Naive thymus-derived CD8-positive, alpha-beta T cell (primary cell): Measurements from ENCODE around the gene APOO. TPM values are rescaled to one million over a fixed set of nuclear protein-coding genes. Genes with fewer than 3 reads are reported as not detected.
"Not testable (repeated sequence)": the region's sequence is repeated elsewhere in the genome, so short reads cannot be mapped to it uniquely, and the experiment has no call there.

Experiments
- ATAC-seq, 2 donors: fragments of 150-1000 bp; cut with Tn5 transposase in 1 of 2; sonication (Bioruptor Pico), chemical (Tn5 transposase) in 1 of 2; 1 replicate in 1 of 2; 2 replicates in 1 of 2; pipeline ENCODE4 v1.10.0; 2021; ENCODE audit warnings: mild to moderate bottlenecking in 2 of 2, moderate library complexity in 2 of 2
- POLR2A ChIA-PET: fragments of 350-600 bp; sonication (Branson Sonifier 250); formaldehyde crosslinking; loops from one replicate; lab custom pipeline; 2021; ENCODE audit warnings: antibody characterized with exemption; lab: Charles Lee
- DNase-seq, 10 donors: peaks; one replicate each; pipeline versions ENCODE4 v3.0.0 to v3.0.0-alpha.2; 2020 to 2022
- H3K27ac Mint-ChIP-seq, 10 donors: one replicate each; pipeline ENCODE4 v1.8.0; 2020 to 2022; ENCODE audit warnings: mild to moderate bottlenecking in 10 of 10, mixed read lengths in 10 of 10, moderate library complexity in 4 of 10, inconsistent platforms in 1 of 10
- H3K27me3 Mint-ChIP-seq, 5 donors: one replicate each; pipeline ENCODE4 v1.8.0; 2021 to 2022; ENCODE audit warnings: mixed read lengths in 5 of 5
- H3K36me3 Mint-ChIP-seq, 3 donors: one replicate each; pipeline ENCODE4 v1.8.0; 2020 to 2022; ENCODE audit warnings: mixed read lengths in 3 of 3, mild to moderate bottlenecking in 2 of 3, inconsistent platforms in 1 of 3
- H3K4me1 Mint-ChIP-seq, 4 donors: one replicate each; pipeline ENCODE4 v1.8.0; 2021 to 2022; ENCODE audit warnings: mixed read lengths in 4 of 4
- H3K4me3 Mint-ChIP-seq, 10 donors: one replicate each; pipeline ENCODE4 v1.8.0; 2020 to 2022; ENCODE audit warnings: mild to moderate bottlenecking in 10 of 10, mixed read lengths in 10 of 10, moderate library complexity in 6 of 10, inconsistent platforms in 1 of 10
- H3K9me3 Mint-ChIP-seq, 9 donors: one replicate each; pipeline ENCODE4 v1.8.0; 2020 to 2022; ENCODE audit warnings: mixed read lengths in 9 of 9, mild to moderate bottlenecking in 3 of 9, inconsistent platforms in 1 of 9, moderate library complexity in 1 of 9
- polyA plus RNA-seq, 3 donors: library from polyadenylated mRNA; unstranded; fragments of 300-500 nt; fragmentation: Illumina TruSeq; gene quantifications; one replicate each; pipeline ENCODE4 v1.2.3, GENCODE V29; 2021
- total RNA-seq, 8 experiments: library from RNA in 2 of 8; stranded (reverse) in 2 of 8; gene quantifications; one replicate each; pipeline ENCODE4 v1.2.3 and lab custom pipeline; 2021 to 2026

The APOO gene
- total and polyA plus RNA-seq, 5 experiments from 2014 or later = 6.8 to 20.2 (median 15.9) TPM

DNA sequence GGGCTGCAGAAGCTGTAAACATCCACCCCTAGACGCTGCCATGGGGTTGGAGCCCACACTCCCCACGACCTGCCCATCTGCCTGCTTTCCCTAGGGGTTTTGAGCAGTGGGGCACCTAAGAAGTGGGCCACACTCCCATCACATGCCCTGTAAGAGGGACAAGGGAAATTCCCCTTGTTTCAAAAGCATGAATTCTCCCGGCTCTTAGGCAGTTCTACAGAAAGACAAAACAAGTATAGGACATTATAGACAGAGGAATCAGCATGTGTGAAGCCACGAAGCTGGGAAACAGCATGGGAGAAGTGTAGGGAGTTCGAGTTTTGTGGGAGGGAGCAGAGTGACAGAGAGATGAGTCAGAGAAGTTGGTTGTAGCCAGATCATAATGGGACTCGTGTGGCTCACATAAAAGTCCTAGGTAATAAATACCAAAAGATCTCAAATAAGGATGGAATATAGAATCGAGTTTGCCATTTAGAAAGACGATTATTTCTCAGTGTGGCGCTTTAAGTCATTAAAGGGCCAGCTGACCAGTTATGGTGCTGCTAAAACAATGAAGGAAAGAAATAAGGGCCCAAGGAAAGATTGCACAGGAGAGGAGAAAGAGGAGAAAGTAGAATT lies 23.9 kb downstream of the APOO start:
- POLR2A ChIA-PET = no interaction called here
- Mint-ChIP-seq H3K27me3 (no peaks in the 10 kb centered on the region), H3K9me3 (no peaks in the 10 kb centered on the region), H3K4me1 (peaks cover 0 to 4% (median 2%) of the 10 kb centered on the region in 4 donors), H3K4me3 (no peak overlapping the region), H3K27ac (peak overlapping the region in 1 of 10 donors; percentile 58), H3K36me3 (peaks cover 0 to 9% (median 0%) of the 10 kb centered on the region in 3 donors)
- ATAC-seq (no peak), DNase-seq (no peak)

DNA sequence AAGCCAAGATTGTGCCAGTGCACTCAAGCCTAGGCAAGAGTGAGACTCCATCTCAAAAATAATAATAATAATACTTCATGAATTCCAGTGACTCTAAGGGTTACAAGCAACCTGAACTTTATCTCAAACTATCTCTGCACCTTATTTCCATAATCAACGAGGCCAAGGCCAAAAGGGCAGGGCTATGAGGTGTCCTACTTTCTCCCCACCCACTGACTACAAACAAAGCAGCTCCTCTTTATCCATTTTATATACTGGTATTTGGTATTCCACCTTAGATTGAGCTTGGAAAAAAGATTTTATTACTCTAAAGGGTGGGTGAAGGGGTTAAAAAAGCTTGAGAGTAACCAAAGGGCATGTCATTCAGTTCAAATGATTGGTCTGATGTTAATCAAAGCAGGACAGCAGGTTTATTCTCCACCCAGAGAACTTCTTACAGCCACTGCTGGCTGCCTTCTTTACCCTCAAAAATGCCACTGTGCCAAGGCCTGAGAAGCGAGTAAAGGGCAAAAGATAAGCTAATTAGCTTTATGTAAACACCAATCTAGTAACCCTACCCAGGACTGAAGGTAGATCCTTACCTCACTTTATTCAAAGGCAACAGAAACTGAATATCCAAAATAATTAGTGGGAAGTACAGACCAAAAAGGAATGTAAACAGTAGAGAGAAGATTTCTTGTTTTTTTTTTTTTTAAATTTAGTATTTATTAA lies 28.2 kb downstream of the APOO start:
- no peak for ATAC-seq
- H3K27ac Mint-ChIP-seq = no peak overlapping the region

DNA sequence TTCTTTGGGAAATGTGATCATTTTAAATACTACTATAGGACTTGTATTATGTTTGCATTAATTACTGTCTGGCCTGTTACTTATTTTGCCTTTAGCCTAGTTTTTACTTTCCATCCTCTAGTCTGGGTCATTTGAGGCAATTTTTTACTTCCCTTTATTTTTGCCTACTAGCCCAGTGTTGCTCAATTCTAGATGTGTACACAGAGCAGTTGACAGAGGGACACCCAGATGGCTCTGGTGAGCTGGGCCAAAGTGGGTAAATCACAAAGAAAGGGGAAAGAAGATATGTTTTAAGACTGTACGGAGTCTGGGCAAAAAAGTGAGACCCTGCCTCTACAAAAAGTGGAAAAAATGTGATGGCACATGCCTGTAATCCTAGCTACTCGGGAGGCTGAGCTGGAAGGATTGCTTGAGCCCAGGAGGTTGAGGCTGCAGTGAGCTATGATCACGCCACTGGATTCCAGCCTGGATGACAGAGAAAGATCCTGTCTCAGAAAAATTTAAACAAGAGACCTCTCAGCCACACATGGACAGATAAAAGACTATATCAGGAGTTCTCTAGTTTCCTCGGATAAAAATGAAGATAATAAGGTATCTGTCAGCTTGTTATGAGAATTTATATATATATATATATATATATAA lies 35.7 kb downstream of the APOO start:
- no peaks in the 10 kb centered on the region for H3K27me3 Mint-ChIP-seq
- H3K36me3 Mint-ChIP-seq = peaks cover 0 to 35% (median 5%) of the 10 kb centered on the region in 3 donors
- peak overlapping the region in 1 of 10 donors; percentile 29 for H3K27ac Mint-ChIP-seq
- POLR2A ChIA-PET = no interaction called here
- H3K4me3 Mint-ChIP-seq = no peak overlapping the region
- DNase-seq (no peak), ATAC-seq (no peak)
- H3K9me3 Mint-ChIP-seq = no peaks in the 10 kb centered on the region
- H3K4me1 Mint-ChIP-seq = peaks cover 0 to 2% (median 0%) of the 10 kb centered on the region in 4 donors

More for the DNA sequence above, 28.2 kb downstream of the APOO start:
- POLR2A ChIA-PET = no interaction called here
- H3K4me3 Mint-ChIP-seq = no peak overlapping the region
- H3K27me3 Mint-ChIP-seq = no peaks in the 10 kb centered on the region
- H3K36me3 Mint-ChIP-seq = peaks cover 0 to 17% (median 0%) of the 10 kb centered on the region in 3 donors
- H3K9me3 Mint-ChIP-seq = no peaks in the 10 kb centered on the region
- no peak for DNase-seq
- H3K4me1 Mint-ChIP-seq = peaks cover 0 to 4% (median under 1%) of the 10 kb centered on the region in 4 donors

DNA sequence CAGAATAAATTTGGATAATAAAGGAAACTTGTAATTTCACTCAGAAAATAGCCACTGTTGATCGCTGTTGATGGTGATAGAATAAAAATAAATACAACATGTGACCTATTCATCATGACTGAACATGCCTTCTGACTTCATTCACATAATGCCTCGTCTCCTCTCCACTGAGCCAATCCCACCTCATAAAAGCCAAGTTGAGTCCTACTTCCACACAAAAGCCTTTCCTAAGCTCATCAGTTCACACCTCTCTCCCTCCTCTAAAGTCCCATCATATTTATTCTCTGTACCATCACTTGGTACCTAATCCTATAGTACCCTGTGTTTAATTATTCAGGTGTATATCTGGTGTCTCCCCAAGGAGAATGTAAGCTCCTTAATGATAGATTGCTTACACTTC lies 37.7 kb downstream of the APOO start:
- POLR2A ChIA-PET = no interaction called here
- no peak for ATAC-seq
- Mint-ChIP-seq H3K4me3 (no peak overlapping the region), H3K4me1 (peaks cover 0 to 2% (median 0%) of the 10 kb centered on the region in 4 donors), H3K9me3 (no peaks in the 10 kb centered on the region), H3K36me3 (peaks cover 2 to 37% (median 5%) of the 10 kb centered on the region in 3 donors), H3K27ac (no peak overlapping the region), H3K27me3 (no peaks in the 10 kb centered on the region)
- no peak for DNase-seq

DNA sequence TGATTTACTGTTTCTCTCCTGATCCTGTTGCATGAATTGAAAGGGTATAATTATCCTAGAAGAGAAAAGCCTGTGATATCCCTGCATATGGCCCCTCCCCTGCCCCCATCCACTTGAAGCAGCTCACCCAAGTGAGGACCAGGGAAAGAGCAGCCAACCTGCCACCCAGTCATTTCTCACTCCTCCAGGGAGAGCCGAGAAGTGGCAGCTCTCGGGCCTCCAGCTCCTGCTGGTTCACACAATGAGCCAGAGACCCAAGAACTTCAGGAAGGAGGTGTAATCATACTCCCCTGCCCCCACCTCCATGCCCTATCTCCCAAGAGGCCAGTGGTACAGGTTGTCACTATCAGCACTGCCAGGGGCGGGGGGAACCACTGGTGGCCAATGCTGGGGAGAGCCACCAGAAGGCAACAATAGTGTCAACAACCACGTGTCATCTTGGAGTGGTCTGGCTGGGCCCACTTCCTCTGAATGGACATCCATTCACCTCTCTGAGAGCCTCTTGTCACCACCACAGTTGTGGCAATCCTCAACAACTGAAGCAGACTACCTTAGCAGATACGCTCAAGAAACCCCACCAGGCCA lies 42.9 kb downstream of the APOO start:
- no peak for DNase-seq
- no peaks in the 10 kb centered on the region for H3K9me3 Mint-ChIP-seq
- no peak overlapping the region for H3K27ac Mint-ChIP-seq

DNA sequence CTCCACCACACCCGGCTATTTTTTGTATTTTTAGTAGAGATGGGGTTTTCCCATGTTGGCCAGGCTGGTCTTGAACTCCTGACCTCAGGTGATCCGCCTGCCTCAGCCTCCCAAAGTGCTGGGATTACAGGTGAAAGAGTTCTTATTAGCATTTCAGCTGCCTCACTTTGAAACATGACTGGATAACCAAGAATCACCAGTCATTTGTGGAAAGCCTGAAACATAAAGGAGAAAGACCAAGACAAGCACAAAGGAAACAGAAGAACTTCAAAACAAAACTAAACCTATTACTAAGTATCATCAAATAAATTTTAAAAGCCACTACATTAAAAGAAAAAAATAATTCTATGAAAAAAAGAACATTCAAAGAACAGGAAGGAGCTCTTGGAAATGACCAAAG lies 45.8 kb downstream of the APOO start:
- H3K9me3 Mint-ChIP-seq, H3K4me3 Mint-ChIP-seq, DNase-seq, POLR2A ChIA-PET, ATAC-seq, H3K27me3 Mint-ChIP-seq: not testable (repeated sequence)
- H3K27ac Mint-ChIP-seq = peak overlapping the region in 1 of 10 donors; percentile 24
- H3K4me1 Mint-ChIP-seq = peaks cover 0 to 16% (median 2%) of the 10 kb centered on the region in 4 donors
- H3K36me3 Mint-ChIP-seq = peaks cover 0 to 30% (median 2%) of the 10 kb centered on the region in 3 donors

More for the DNA sequence above, 42.9 kb downstream of the APOO start:
- no peaks in the 10 kb centered on the region for H3K27me3 Mint-ChIP-seq
- POLR2A ChIA-PET = no interaction called here
- no peak overlapping the region for H3K4me3 Mint-ChIP-seq
- ATAC-seq = no peak
- H3K4me1 Mint-ChIP-seq = peaks cover 0 to 16% (median 2%) of the 10 kb centered on the region in 4 donors
- peaks cover 0 to 24% (median 2%) of the 10 kb centered on the region in 3 donors for H3K36me3 Mint-ChIP-seq

DNA sequence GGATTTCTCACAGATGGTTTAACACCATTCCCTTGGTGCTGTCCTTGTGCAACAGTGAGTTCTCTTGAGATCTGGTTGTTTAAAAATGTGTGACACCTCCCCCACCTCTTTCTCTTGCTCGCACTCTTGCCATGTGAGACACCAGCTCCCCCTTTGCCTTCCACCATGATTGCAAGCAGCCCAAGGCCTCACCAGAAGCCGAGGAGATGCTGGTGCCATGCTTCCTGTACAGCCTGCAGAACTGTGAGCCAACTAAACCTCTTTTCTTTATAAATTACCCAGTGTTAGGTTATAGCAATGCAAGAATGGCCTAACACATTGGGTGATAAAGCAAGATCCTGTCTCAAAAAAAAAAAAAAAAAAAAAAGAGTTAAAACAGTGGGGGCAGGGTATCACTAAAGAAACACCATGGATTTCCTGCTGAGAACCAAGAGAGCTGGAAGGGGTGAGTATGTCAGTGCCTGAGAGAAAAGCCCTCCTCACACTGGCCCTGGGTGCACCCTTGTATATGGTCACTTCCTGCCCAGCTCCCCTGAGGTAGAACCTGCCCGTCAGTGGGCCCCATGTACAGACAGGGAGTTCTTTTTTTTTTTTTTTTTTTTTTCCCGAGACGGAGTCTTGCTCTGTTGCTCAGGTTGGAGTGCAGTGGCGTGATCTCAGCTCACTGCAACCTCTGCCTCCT lies 46.4 kb downstream of the APOO start:
- Mint-ChIP-seq H3K27ac (no peak overlapping the region), H3K4me1 (peaks cover 0 to 16% (median 2%) of the 10 kb centered on the region in 4 donors), H3K36me3 (peaks cover 0 to 34% (median 2%) of the 10 kb centered on the region in 3 donors), H3K9me3 (no peaks in the 10 kb centered on the region), H3K27me3 (no peaks in the 10 kb centered on the region), H3K4me3 (no peak overlapping the region)
- POLR2A ChIA-PET = interaction anchor here (0.7 kb wide), 1 partner anchor 43 kb away, joined by 6 read pairs; no protein-coding TSS in a partner anchor
- ATAC-seq (peak in 1 of 2 donors; percentile 70), DNase-seq (no peak)

DNA sequence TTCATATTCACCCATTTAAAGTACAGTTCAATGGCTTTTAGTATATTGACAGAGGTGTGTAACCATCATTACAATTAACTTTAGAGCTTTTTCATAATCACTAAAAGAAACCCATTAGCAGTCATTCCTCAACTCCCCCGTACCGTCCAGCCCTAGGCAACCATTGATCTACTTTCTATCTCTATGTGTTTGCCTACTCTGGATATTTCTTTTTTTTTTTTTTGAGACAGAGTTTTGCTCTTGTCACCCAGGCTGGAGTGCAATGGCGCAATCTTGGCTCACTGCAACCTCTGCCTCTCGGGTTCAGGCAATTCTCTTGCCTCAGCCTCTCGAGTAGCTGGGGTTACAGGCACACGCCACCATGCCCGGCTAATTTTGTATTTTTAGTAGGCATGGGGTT lies 48.5 kb downstream of the APOO start:
- POLR2A ChIA-PET, H3K27me3 Mint-ChIP-seq, DNase-seq, ATAC-seq, H3K27ac Mint-ChIP-seq, H3K4me3 Mint-ChIP-seq, H3K9me3 Mint-ChIP-seq: not testable (repeated sequence)
- H3K4me1 Mint-ChIP-seq = peaks cover 0 to 16% (median 2%) of the 10 kb centered on the region in 4 donors
- peaks cover 0 to 36% (median 0%) of the 10 kb centered on the region in 3 donors for H3K36me3 Mint-ChIP-seq

DNA sequence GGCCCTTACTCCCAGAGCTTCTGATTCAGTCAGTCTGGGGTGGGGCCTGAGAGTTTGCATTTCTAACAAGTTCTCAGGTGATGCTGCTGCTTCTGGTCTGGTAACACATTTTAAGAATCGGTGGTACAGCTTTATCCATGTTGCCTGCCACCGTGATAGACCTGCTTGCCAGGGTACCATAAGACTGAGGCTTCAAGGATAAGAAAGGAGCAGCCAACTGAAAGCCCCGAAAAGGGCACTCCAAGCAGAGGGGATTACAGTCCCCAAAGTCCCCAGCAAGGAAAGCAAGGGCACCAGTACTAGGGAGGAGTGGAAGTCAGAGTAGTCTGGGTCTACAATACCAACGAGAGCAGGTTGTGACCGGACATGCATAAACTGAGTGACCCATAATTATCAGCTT lies 49.8 kb downstream of the APOO start:
- ATAC-seq (no peak), DNase-seq (no peak)
- H3K4me1 Mint-ChIP-seq = peaks cover 0 to 11% (median under 1%) of the 10 kb centered on the region in 4 donors
- no peak overlapping the region for H3K27ac Mint-ChIP-seq
- no peaks in the 10 kb centered on the region for H3K27me3 Mint-ChIP-seq
- POLR2A ChIA-PET = no interaction called here
- H3K4me3 Mint-ChIP-seq = no peak overlapping the region
- no peaks in the 10 kb centered on the region for H3K9me3 Mint-ChIP-seq
- peaks cover 0 to 33% (median 0%) of the 10 kb centered on the region in 3 donors for H3K36me3 Mint-ChIP-seq

DNA sequence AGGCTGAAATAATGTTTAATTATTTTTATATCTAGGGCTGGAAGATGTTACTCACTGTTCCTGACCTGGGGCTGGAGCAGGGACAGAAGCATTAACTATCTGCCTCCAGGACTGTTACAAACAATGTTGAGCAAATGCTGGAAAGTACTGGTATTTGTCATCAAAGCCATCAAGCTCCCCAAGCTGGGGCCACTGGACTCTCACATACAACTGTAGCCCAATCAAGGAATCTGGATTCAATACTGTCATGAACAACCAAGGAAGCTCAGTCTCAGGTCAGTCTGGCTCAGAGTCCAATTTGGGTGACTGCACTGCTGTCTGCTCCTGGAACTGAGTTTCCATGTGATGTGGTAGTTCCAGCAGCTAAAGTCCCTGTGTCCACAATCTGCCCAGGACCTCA lies 50.4 kb downstream of the APOO start:
- peaks cover 0 to 11% (median 0%) of the 10 kb centered on the region in 4 donors for H3K4me1 Mint-ChIP-seq
- H3K27me3 Mint-ChIP-seq = no peaks in the 10 kb centered on the region
- DNase-seq (no peak), ATAC-seq (no peak)
- no peak overlapping the region for H3K27ac Mint-ChIP-seq
- no peaks in the 10 kb centered on the region for H3K9me3 Mint-ChIP-seq
- no peak overlapping the region for H3K4me3 Mint-ChIP-seq
- peaks cover 0 to 37% (median 0%) of the 10 kb centered on the region in 3 donors for H3K36me3 Mint-ChIP-seq
- POLR2A ChIA-PET = no interaction called here

DNA sequence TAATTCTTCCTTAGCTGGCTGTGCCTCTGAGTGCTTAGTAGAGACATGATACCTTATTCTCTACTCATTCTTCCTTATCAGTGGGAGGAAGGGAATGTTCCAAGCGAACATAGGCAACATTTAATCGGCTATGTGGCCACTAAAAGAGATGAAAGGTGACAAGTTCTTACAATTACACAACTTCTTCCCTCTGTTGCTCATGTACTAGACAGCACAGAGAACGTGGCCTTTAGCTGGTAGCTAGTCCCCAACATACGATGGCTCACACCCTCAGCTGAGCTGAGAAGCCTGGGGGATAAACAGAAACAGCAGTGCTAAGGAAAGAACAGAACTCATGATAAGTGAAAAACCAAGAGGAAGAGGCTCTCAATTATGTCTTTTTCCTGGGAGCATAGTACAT lies 52.2 kb downstream of the APOO start:
- POLR2A ChIA-PET = no interaction called here
- DNase-seq (no peak), ATAC-seq (no peak)
- Mint-ChIP-seq H3K36me3 (peaks cover 0 to 42% (median 0%) of the 10 kb centered on the region in 3 donors), H3K9me3 (no peaks in the 10 kb centered on the region), H3K4me3 (no peak overlapping the region), H3K27ac (no peak overlapping the region), H3K27me3 (no peaks in the 10 kb centered on the region), H3K4me1 (no peaks in the 10 kb centered on the region)

DNA sequence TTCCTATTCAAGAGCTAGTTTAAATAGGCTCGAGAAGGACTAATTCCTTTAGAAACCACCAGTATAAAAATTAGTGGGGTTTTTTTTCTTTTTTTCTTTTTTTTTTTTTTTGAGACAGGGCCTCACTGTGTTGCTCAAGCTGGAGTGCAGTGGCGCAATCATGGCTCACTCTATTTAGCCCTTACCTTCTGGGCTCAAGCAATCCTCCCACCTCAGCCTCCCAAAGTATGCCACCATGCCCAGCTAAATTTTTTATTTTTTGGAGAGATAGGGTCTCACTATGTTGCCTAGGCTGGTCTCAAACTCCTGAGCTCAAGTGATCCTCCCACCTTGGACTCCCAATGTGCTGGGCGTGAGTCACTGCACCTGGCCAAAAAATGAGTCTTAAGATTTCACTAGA lies 52.8 kb downstream of the APOO start:
- DNase-seq (no peak), ATAC-seq (no peak)
- no peaks in the 10 kb centered on the region for H3K9me3 Mint-ChIP-seq
- no peaks in the 10 kb centered on the region for H3K27me3 Mint-ChIP-seq
- no peak overlapping the region for H3K27ac Mint-ChIP-seq
- POLR2A ChIA-PET = no interaction called here
- H3K4me1 Mint-ChIP-seq = no peaks in the 10 kb centered on the region
- no peak overlapping the region for H3K4me3 Mint-ChIP-seq
- peaks cover 0 to 42% (median 0%) of the 10 kb centered on the region in 3 donors for H3K36me3 Mint-ChIP-seq
